Body of pancreas (tissue), 4 donors: Measurements from ENCODE around the gene TMEM169. TPM values are rescaled to one million over a fixed set of nuclear protein-coding genes. Genes with fewer than 3 reads are reported as not detected.

Experiments
- ATAC-seq: fragments of 150-250 bp; one replicate; pipeline ENCODE4 v1.9.1; 2016
- DNase-seq, 4 donors: peaks; one replicate each; pipeline ENCODE4 v3.0.0-alpha.2; 2019
- H3K27ac ChIP-seq, 4 donors: fragments of 200-600 bp; sonication (generic); 1 replicate in 3 of 4; 2 replicates in 1 of 4; pipeline versions ENCODE4 v1.5.1 to v1.6.1; 2016 to 2019; ENCODE audit warnings: mild to moderate bottlenecking in 1 of 4, mixed read lengths in 1 of 4, moderate library complexity in 1 of 4
- H3K27me3 ChIP-seq, 2 donors: fragments of 200-600 bp; sonication (generic); one replicate each; pipeline ENCODE4 v1.6.0; 2016; ENCODE audit warnings: mild to moderate bottlenecking in 1 of 2
- H3K36me3 ChIP-seq, 2 donors: fragments of 200-600 bp; sonication (generic); replicated peaks in 1 of 2; 2 replicates each; pipeline ENCODE4 v1.5.1; 2016; ENCODE audit warnings: low read depth in 2 of 2; ENCODE audit not compliant: insufficient read depth in 1 of 2
- H3K4me1 ChIP-seq: fragments of 200-600 bp; sonication (generic); one replicate; pipeline ENCODE4 v1.6.0; 2016
- H3K4me3 ChIP-seq, 2 donors: fragments of 200-600 bp; sonication (generic); 1 replicate in 1 of 2; 2 replicates in 1 of 2; pipeline ENCODE4 v1.5.1; 2016 to 2019
- H3K9me3 ChIP-seq, 3 donors: fragments of 200-600 bp; sonication (generic); 1 replicate in 2 of 3; 2 replicates in 1 of 3; pipeline ENCODE4 v1.5.1; 2016
- POLR2A ChIP-seq, 3 donors: fragments of 450-650 bp; IDR thresholded peaks; one replicate each; pipeline ENCODE4 v1.6.1; 2016; ENCODE audit warnings: antibody characterized with exemption in 3 of 3, mild to moderate bottlenecking in 2 of 3
- WGBS, 2 donors: methylation state at CpG; one replicate each; pipeline ENCODE4 v1.1.5; 2017; 5-methylcytosine and 5-hydroxymethylcytosine counted together
- intact Hi-C: fragments of 100-400 bp; cut with DNase I; formaldehyde crosslinking; loops from one replicate; pipeline ENCODE4 v1.15.1; 2023
- total RNA-seq, 2 donors: library from RNA; depleted of rRNA; stranded (reverse); fragments of >200 nt; gene quantifications; one replicate each; pipeline ENCODE4 v1.1.0, GENCODE V29; 2016
- TF ChIP-seq, protein P1 (sequence below), 7 experiments: fragments of 450-650 bp in 4 of 7; fragments of 200-600 bp in 3 of 7; sonication (generic) in 3 of 7; IDR thresholded peaks; one replicate each; pipeline ENCODE4 v1.5.1; 2016 to 2019; ENCODE audit warnings: antibody characterized with exemption in 7 of 7

The TMEM169 gene
- total RNA-seq, 2 donors from 2014 or later: 0.26 TPM; not detected in 1

DNA sequence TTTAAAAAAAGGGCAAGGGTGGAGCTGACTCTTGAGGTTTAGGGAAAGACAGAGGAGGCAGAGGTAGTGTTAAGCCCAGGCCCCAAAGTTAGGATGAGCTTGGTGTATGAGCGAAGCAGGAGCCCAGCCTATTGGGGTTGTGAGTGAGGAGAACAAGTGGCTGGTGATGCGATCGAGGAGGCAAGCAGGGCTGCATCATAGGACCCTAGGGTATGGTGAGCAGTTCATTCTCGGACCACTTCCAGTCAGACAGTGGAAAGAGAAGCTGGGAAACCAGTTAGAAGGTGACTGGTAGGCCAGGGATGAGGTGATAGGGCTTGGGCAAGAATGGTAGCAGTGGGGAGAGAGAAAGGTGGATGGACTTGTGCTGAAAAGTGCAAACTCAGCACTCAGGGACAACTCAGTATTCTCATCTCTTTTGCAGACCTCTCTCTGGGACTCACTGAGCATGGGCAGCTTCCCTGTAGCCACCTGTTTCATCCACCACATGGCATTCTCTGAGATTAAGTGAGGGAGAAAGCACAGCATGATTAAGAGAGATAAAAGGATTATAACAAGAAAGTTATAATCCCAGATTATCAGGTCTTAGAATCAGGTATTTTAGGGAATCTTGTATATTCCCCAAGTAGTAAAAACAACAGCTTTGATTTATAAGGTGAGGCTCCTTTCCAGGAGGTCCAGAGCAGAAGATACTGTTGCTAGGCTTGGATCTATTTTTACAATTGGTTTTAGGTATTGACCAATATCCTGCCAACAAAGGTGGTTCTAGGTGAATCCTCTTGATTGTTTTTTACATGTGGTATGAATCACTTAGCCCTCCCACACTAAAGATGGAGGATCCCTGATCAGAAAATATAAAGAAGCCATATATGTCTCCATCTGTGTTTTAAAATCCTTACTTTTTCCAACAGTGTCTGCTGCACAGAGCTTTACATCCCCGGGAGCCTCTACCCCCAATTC lies 65.7 kb downstream of the TMEM169 start:
- DNase-seq: no peak
- 87 to 90% methylated on average over 5 of the region's 5 CpGs for WGBS, 2 donors
- Histone ChIP-seq H3K9me3 (no peaks in the 10 kb centered on the region), H3K27me3 (no peaks in the 10 kb centered on the region), H3K36me3 (peaks cover 0 to 25% of the 10 kb centered on the region in 2 donors), H3K4me1 (no peaks in the 10 kb centered on the region), H3K4me3 (no peak overlapping the region), H3K27ac (no peak overlapping the region)
- intact Hi-C loops: no loop called here
- ATAC-seq: no peak
- no peak for TF ChIP-seq POLR2A (IDR thresholded peaks at IDR 0.05)
- TF ChIP-seq, protein P1, sequence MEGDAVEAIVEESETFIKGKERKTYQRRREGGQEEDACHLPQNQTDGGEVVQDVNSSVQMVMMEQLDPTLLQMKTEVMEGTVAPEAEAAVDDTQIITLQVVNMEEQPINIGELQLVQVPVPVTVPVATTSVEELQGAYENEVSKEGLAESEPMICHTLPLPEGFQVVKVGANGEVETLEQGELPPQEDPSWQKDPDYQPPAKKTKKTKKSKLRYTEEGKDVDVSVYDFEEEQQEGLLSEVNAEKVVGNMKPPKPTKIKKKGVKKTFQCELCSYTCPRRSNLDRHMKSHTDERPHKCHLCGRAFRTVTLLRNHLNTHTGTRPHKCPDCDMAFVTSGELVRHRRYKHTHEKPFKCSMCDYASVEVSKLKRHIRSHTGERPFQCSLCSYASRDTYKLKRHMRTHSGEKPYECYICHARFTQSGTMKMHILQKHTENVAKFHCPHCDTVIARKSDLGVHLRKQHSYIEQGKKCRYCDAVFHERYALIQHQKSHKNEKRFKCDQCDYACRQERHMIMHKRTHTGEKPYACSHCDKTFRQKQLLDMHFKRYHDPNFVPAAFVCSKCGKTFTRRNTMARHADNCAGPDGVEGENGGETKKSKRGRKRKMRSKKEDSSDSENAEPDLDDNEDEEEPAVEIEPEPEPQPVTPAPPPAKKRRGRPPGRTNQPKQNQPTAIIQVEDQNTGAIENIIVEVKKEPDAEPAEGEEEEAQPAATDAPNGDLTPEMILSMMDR (IDR thresholded peaks at IDR 0.05): no peak

DNA sequence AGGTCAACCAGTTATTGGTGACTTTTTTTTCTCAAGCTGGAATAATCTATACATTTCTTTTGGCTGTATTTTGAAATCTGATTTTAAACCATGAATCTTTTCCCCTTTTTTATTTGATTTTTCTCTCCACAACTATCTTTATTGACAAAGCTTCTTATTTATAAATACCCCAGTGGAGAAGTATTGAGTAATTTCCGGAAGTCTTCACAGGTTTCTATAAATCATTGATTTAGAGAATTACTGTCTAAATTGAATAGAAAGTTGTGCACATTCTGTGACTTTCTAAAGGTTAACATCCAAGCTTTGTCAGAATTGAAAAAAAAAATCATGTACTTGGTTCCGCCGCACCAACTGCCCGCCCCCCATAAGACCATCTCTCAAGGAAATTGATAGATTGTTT lies 67.3 kb downstream of the TMEM169 start:
- no peak for TF ChIP-seq POLR2A (IDR thresholded peaks at IDR 0.05)
- TF ChIP-seq, protein P1 (IDR thresholded peaks at IDR 0.05): no peak
- ATAC-seq (no peak), DNase-seq (no peak)
- Histone ChIP-seq H3K4me1 (no peaks in the 10 kb centered on the region), H3K27ac (no peak overlapping the region), H3K27me3 (no peaks in the 10 kb centered on the region), H3K4me3 (no peak overlapping the region), H3K9me3 (no peaks in the 10 kb centered on the region), H3K36me3 (peaks cover 0 to 19% of the 10 kb centered on the region in 2 donors)
- intact Hi-C loops: no loop called here
- 77 to 81% methylated on average over 4 of the region's 4 CpGs for WGBS, 2 donors

DNA sequence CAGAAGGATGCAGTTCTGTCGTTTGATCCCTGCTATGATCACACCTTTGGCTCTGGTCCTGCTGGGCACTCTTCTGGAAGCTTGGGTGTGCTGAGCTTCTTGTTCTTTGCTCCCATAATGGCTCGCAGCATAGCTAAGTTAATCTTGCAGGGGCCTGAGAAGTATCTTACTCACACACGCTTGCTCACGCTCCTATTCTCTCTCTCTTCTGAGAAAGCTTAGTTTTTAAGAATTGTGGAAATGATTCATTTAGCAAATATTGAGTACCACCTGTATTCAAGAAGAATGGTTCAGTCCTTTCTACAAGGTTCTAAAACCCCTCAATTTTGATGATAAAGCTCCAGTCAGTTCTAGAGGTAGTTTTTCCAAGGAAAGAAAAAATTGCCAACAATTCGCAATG lies 68.0 kb downstream of the TMEM169 start:
- no peaks in the 10 kb centered on the region for H3K27me3 ChIP-seq
- no peak overlapping the region for H3K4me3 ChIP-seq
- H3K36me3 ChIP-seq: peaks cover 0 to 18% of the 10 kb centered on the region in 2 donors
- intact Hi-C loops: no loop called here
- H3K27ac ChIP-seq: no peak overlapping the region
- DNase-seq: no peak
- ATAC-seq: no peak
- WGBS, 2 donors: 81 to 90% methylated on average over 5 of the region's 5 CpGs
- no peaks in the 10 kb centered on the region for H3K4me1 ChIP-seq
- H3K9me3 ChIP-seq: no peaks in the 10 kb centered on the region
- TF ChIP-seq, protein P1 (IDR thresholded peaks at IDR 0.05): no peak
- TF ChIP-seq POLR2A (IDR thresholded peaks at IDR 0.05): no peak

DNA sequence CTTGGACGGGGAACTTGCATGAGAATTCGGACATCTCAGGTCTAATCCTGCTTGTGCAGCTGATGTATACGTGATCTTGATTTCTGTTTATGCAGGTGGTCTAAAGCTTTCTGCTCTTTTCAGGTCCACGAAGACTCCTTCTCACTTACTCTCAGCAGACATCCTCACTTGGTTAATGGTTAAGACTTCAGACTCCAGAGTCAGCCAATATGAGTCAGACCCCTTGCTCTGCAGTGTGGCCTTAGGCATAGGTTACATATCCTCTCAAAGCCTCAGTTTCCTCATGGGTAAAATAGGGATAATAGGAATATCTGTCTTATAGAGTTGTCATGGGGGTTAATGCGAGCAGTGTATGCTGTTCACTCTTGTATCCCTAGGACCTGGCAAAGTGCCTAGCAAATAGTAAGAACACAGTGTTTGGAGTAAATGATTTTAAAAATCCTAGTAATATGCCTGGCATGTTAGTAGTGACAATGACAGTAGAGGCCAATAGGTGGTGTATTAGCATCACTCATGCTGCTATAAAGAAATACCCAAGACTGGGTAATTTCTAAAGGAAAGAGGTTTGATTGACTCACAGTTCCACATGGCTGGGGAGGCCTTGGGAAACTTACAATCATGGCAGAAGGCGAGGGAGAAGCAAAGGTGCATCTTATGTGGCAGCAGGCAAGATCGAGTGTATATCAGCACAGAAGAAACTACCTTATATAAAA lies 69.8 kb downstream of the TMEM169 start:
- no peak for DNase-seq
- TF ChIP-seq, protein P1 (IDR thresholded peaks at IDR 0.05): no peak
- TF ChIP-seq POLR2A (IDR thresholded peaks at IDR 0.05): no peak
- H3K9me3 ChIP-seq: no peaks in the 10 kb centered on the region
- 93 to 95% methylated on average over 7 of the region's 7 CpGs for WGBS, 2 donors
- no peak overlapping the region for H3K4me3 ChIP-seq
- no peaks in the 10 kb centered on the region for H3K27me3 ChIP-seq
- no peak overlapping the region for H3K27ac ChIP-seq
- H3K36me3 ChIP-seq: peaks cover 3 to 19% of the 10 kb centered on the region in 2 donors
- no peak for ATAC-seq
- H3K4me1 ChIP-seq: no peaks in the 10 kb centered on the region
- intact Hi-C loops: no loop called here

Other genes with a start within 250 kb of the TMEM169 start
- gene MREG, start 68.4 kb upstream of the TMEM169 start, total RNA-seq: 1 to 10 TPM; 3.6 TPM
- gene PECR, start 110 bp upstream of the TMEM169 start, total RNA-seq: 1 to 10 TPM; 5.9 to 6.5 TPM
- 10 to 100 TPM; 74.2 to 74.7 TPM for gene XRCC5, start 27.4 kb downstream of the TMEM169 start, total RNA-seq